HL-60 (cell line): ENCODE results near the gene GSK3B.

Source experiments
- DNase-seq, 2 experiments: peaks; one replicate each; pipeline ENCODE4 v3.0.0-alpha.2; 2010 to 2020; ENCODE audit warnings: low read depth in 1 of 2, low spot score in 1 of 2
- H3K27ac ChIP-seq: fragments of 250-450 bp; sonication (Bioruptor Pico); replicated peaks from 2 replicates; pipeline ENCODE4 v1.5.1; 2020; ENCODE audit warnings: mild to moderate bottlenecking, moderate library complexity
- H3K27me3 ChIP-seq: fragments of 250-450 bp; sonication (Bioruptor Pico); 2 replicates; pipeline ENCODE4 v1.5.1; 2021; ENCODE audit warnings: mild to moderate bottlenecking, moderate library complexity; ENCODE audit not compliant: insufficient read depth, poor library complexity, severe bottlenecking
- H3K4me3 ChIP-seq: replicated peaks from 2 replicates; pipeline ENCODE4 v1.5.1; 2011; ENCODE audit warnings: mild to moderate bottlenecking, control low read depth, low read length; ENCODE audit not compliant: insufficient read depth
- GABPA ChIP-seq: IDR thresholded peaks from 2 replicates; pipeline ENCODE4 v1.6.1; 2012; ENCODE audit warnings: low read depth
- POLR2AphosphoS5 ChIP-seq: IDR thresholded peaks from 2 replicates; pipeline ENCODE4 v1.6.1; 2012; ENCODE audit warnings: low read depth
- REST ChIP-seq: IDR thresholded peaks from 2 replicates; pipeline ENCODE4 v1.6.1; 2012; ENCODE audit warnings: low read depth; ENCODE audit not compliant: insufficient replicate concordance
- SPI1 ChIP-seq: IDR thresholded peaks from 2 replicates; pipeline ENCODE4 v1.6.1; 2012; ENCODE audit warnings: low read depth, mild to moderate bottlenecking, borderline replicate concordance
- TF ChIP-seq, protein P1 (sequence below): IDR thresholded peaks from one replicate; pipeline ENCODE4 v1.5.1; 2011; ENCODE audit warnings: low read length, control low read depth, inconsistent platforms; ENCODE audit not compliant: insufficient read depth

Gene GSK3B

DNA sequence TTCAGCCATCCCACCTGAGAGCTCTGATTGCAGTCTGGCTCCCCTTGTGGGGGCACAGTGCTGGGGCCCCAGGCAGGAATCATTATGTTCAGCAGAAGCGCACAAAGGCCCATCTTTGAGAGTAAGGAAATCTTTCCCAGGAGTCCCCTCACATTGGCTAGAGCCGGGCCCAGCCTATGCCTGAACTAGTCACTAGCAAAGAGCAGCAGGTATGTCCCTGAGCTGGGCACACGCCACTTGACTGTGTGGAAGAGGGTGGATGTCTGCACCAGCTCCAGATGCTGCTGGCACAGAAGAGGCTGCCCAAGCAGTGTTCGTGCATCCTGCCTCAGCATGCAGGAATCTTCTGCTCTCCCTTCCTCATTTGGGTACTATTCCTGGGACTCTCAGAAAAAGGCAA lies 286.0 kb downstream of the GSK3B start:
- no peak overlapping the region for H3K27ac ChIP-seq
- TF ChIP-seq, protein P1, sequence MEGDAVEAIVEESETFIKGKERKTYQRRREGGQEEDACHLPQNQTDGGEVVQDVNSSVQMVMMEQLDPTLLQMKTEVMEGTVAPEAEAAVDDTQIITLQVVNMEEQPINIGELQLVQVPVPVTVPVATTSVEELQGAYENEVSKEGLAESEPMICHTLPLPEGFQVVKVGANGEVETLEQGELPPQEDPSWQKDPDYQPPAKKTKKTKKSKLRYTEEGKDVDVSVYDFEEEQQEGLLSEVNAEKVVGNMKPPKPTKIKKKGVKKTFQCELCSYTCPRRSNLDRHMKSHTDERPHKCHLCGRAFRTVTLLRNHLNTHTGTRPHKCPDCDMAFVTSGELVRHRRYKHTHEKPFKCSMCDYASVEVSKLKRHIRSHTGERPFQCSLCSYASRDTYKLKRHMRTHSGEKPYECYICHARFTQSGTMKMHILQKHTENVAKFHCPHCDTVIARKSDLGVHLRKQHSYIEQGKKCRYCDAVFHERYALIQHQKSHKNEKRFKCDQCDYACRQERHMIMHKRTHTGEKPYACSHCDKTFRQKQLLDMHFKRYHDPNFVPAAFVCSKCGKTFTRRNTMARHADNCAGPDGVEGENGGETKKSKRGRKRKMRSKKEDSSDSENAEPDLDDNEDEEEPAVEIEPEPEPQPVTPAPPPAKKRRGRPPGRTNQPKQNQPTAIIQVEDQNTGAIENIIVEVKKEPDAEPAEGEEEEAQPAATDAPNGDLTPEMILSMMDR = no peak
- TF ChIP-seq SPI1 (no peak), GABPA (no peak), POLR2AphosphoS5 (no peak), REST (no peak)
- no peaks in the 10 kb centered on the region for H3K27me3 ChIP-seq
- H3K4me3 ChIP-seq = no peak overlapping the region
- no peak for DNase-seq

DNA sequence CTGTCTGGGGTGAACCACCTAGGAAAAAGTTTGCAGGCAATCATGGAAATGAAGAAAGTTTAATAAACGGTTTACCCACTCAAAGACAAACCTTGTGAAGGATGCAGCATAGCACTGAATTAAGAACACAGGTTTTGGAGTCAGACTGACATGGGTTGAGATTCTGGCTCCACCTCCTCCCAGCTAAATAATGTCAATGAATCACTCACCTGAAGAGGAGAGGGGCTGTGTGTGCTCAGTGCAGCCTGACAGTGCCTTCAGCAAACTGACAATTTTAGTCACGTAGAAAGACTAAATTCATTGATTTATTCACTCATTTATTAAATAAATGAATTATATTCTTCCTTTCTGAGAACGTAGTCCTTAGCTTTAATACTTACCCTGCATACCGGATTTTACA lies 293.4 kb downstream of the GSK3B start:
- H3K27me3 ChIP-seq = no peaks in the 10 kb centered on the region
- H3K4me3 ChIP-seq = no peak overlapping the region
- no peak for TF ChIP-seq POLR2AphosphoS5
- no peak for TF ChIP-seq GABPA
- TF ChIP-seq, protein P1 = no peak
- no peak for TF ChIP-seq SPI1
- TF ChIP-seq REST = no peak
- H3K27ac ChIP-seq = no peak overlapping the region
- DNase-seq = no peak

GRCh38 chr3:119796785-119797184 lies 297.5 kb downstream of the GSK3B start:
- DNase-seq = no peak
- no peak overlapping the region for H3K4me3 ChIP-seq
- no peaks in the 10 kb centered on the region for H3K27me3 ChIP-seq
- no peak overlapping the region for H3K27ac ChIP-seq
- TF ChIP-seq, protein P1 = no peak
- TF ChIP-seq SPI1 (no peak), POLR2AphosphoS5 (no peak), REST (no peak), GABPA (no peak)
